Skin epidermis (tissue), 12 donors: ENCODE data around the gene FOSL1.

Experiments
- H3K27ac ChIP-seq, 21 experiments: fragments of 200-600 bp; sonication (generic) in 11 of 21; one replicate each; pipeline ENCODE4 v1.5.0; 2020; ENCODE audit warnings: mild to moderate bottlenecking in 3 of 21, inconsistent platforms in 2 of 21, moderate library complexity in 2 of 21
- H3K4me3 ChIP-seq, 7 experiments: fragments of 200-600 bp; sonication (generic) in 2 of 7; one replicate each; pipeline ENCODE4 v1.5.0; 2020; ENCODE audit warnings: inconsistent platforms in 2 of 7, mild to moderate bottlenecking in 2 of 7, moderate library complexity in 1 of 7

The FOSL1 gene

GRCh38 chr11:65921033-65921555, 20.9 kb upstream of the FOSL1 start:
- H3K27ac ChIP-seq = peak overlapping the region in 11 of 21 experiments; percentile 12 to 100 (median 94)
- peak overlapping the region in 2 of 7 experiments; percentile 77 to 96 for H3K4me3 ChIP-seq

- H3K27ac ChIP-seq = peak overlapping the region in 19 of 21 experiments; percentile 86 to 100 (median 94)
- H3K4me3 ChIP-seq = peak overlapping the region; percentile 77 to 98 (median 96)
Measured at GRCh38 chr11:65920372-65920802, 20.2 kb upstream of the FOSL1 start.

GRCh38 chr11:65919573-65920371, 19.6 kb upstream of the FOSL1 start:
- peak overlapping the region; percentile 76 to 100 (median 94) for H3K27ac ChIP-seq
- H3K4me3 ChIP-seq = peak overlapping the region; percentile 77 to 98 (median 96)

GRCh38 chr11:65919141-65919572, 19.0 kb upstream of the FOSL1 start, which contains the start of gene DRAP1:
DRAP1 (plus strand) TSS chr11:65919426; CDS start chr11:65919502, 76 bp downstream.
- Histone ChIP-seq H3K27ac (peak within 1 kb of the TSS; percentile 92 to 100 (median 97)), H3K4me3 (peak within 1 kb of the TSS; percentile 77 to 98 (median 96))

GRCh38 chr11:65918211-65919140, 18.3 kb upstream of the FOSL1 start, which contains the start of gene C11orf68:
C11orf68 (minus strand) TSS chr11:65919062; CDS start chr11:65919031, 31 bp downstream.
- Histone ChIP-seq H3K27ac (peak within 1 kb of the TSS; percentile 92 to 100 (median 97)), H3K4me3 (peak within 1 kb of the TSS; percentile 77 to 98 (median 96))

GRCh38 chr11:65917434-65918210, 17.4 kb upstream of the FOSL1 start:
- Histone ChIP-seq H3K4me3 (peak overlapping the region; percentile 71 to 96 (median 83)), H3K27ac (peak overlapping the region in 20 of 21 experiments; percentile 93 to 100 (median 98))

- peak overlapping the region in 15 of 21 experiments; percentile 68 to 100 (median 98) for H3K27ac ChIP-seq
- H3K4me3 ChIP-seq = peak overlapping the region in 1 of 7 experiments; percentile 77
Measured at GRCh38 chr11:65917077-65917433, 16.9 kb upstream of the FOSL1 start.

- H3K4me3 ChIP-seq = no peak overlapping the region
- peak overlapping the region in 20 of 21 experiments; percentile 0 to 100 (median 96) for H3K27ac ChIP-seq
Measured at GRCh38 chr11:65916391-65916790, 16.2 kb upstream of the FOSL1 start.

- Histone ChIP-seq H3K4me3 (no peak overlapping the region), H3K27ac (peak overlapping the region in 20 of 21 experiments; percentile 0 to 100 (median 96))
Measured at GRCh38 chr11:65915821-65916251, 15.6 kb upstream of the FOSL1 start.

GRCh38 chr11:65915101-65915820, 15.1 kb upstream of the FOSL1 start:
- H3K27ac ChIP-seq = peak overlapping the region in 20 of 21 experiments; percentile 27 to 100 (median 96)
- no peak overlapping the region for H3K4me3 ChIP-seq

GRCh38 chr11:65912845-65913244, 12.7 kb upstream of the FOSL1 start:
- Histone ChIP-seq H3K27ac (peak overlapping the region in 14 of 21 experiments; percentile 0 to 76 (median 47)), H3K4me3 (no peak overlapping the region)

- H3K4me3 ChIP-seq = no peak overlapping the region
- peak overlapping the region in 17 of 21 experiments; percentile 0 to 76 (median 56) for H3K27ac ChIP-seq
Measured at GRCh38 chr11:65911682-65912568, 11.7 kb upstream of the FOSL1 start.

- no peak overlapping the region for H3K4me3 ChIP-seq
- no peak overlapping the region for H3K27ac ChIP-seq
Measured at GRCh38 chr11:65907878-65908277, 7.7 kb upstream of the FOSL1 start.

- H3K27ac ChIP-seq = no peak overlapping the region
- H3K4me3 ChIP-seq = no peak overlapping the region
Measured at GRCh38 chr11:65906602-65907001, 6.4 kb upstream of the FOSL1 start.

- H3K27ac ChIP-seq = peak overlapping the region in 2 of 21 experiments; percentile 22 to 57
Measured at GRCh38 chr11:65903715-65904114, 3.5 kb upstream of the FOSL1 start.

GRCh38 chr11:65903068-65903481, 2.9 kb upstream of the FOSL1 start:
- peak overlapping the region in 2 of 21 experiments; percentile 22 to 57 for H3K27ac ChIP-seq
- H3K4me3 ChIP-seq = no peak overlapping the region

More at GRCh38 chr11:65903715-65904114, 3.5 kb upstream of the FOSL1 start:
- H3K4me3 ChIP-seq = no peak overlapping the region

- peak overlapping the region in 14 of 21 experiments; percentile 16 to 92 (median 81) for H3K27ac ChIP-seq
- H3K4me3 ChIP-seq = peak overlapping the region in 4 of 7 experiments; percentile 48 to 68 (median 62)
Measured at GRCh38 chr11:65900899-65901180, 652 bp upstream of the FOSL1 start.
